Measurements from ENCODE around the gene VASP.

- TF ChIP-seq EZH2 (IDR thresholded peaks at IDR 0.05; ENCODE audit: borderline replicate concordance, low read depth, low read length, severe bottlenecking) (no peak), FOS (IDR thresholded peaks at IDR 0.05; ENCODE audit: borderline replicate concordance, insufficient read depth, low read length) (no peak)
Observed at GRCh38 chr19:45527731-45528130, 20.5 kb downstream of the VASP start.
